Caco-2 (cell line): ENCODE measurements around the gene RRAS. TPM values are rescaled to one million over a fixed set of nuclear protein-coding genes. Genes with fewer than 3 reads are reported as not detected.

Experiments
- BruUV-seq: library from RNA; stranded (reverse); fragments of 400-500 nt; replicated peaks from 2 replicates; lab custom pipeline; 2021; lab: Mats Ljungman, UMichigan
- CTCF ChIA-PET: fragments of 300-600 bp; sonication (Branson Sonifier 250); formaldehyde crosslinking; loops from one replicate; lab custom pipeline; 2022; ENCODE audit warnings: antibody characterized with exemption; lab: Charles Lee
- POLR2A ChIA-PET: fragments of 300-600 bp; sonication (Branson Sonifier 250); formaldehyde crosslinking; loops from one replicate; lab custom pipeline; 2022; ENCODE audit warnings: antibody characterized with exemption; lab: Charles Lee
- DNase-seq, 2 experiments: peaks; one replicate each; pipeline versions ENCODE4 v3.0.0 to v3.0.0-alpha.2; 2020 to 2022
- H3K27me3 ChIP-seq: replicated peaks from 2 replicates; pipeline ENCODE4 v1.6.0; 2011; ENCODE audit warnings: low read length; ENCODE audit not compliant: control insufficient read depth, insufficient read depth
- H3K36me3 ChIP-seq: 2 replicates; pipeline ENCODE4 v1.5.1; 2011; ENCODE audit warnings: low read length; ENCODE audit not compliant: control insufficient read depth, insufficient read depth
- H3K4me1 ChIP-seq: fragments of 250-450 bp; sonication (Bioruptor Pico); 2 replicates; pipeline ENCODE4 v1.5.1; 2020; ENCODE audit warnings: mild to moderate bottlenecking
- H3K4me3 ChIP-seq: 2 replicates; pipeline ENCODE4 v1.5.1; 2011; ENCODE audit warnings: low read depth, mild to moderate bottlenecking, control low read depth, low read length
- H3K9me3 ChIP-seq: fragments of 250-450 bp; sonication (Bioruptor Pico); 2 replicates; pipeline ENCODE4 v1.5.1; 2020; ENCODE audit warnings: mild to moderate bottlenecking, moderate library complexity
- H3K27ac Mint-ChIP-seq: one replicate; pipeline ENCODE4 v1.8.0; 2022; ENCODE audit warnings: mixed read lengths; ENCODE audit not compliant: unreplicated experiment
- H3K27me3 Mint-ChIP-seq: one replicate; pipeline ENCODE4 v1.8.0; 2022; ENCODE audit warnings: mixed read lengths; ENCODE audit not compliant: insufficient read depth, unreplicated experiment
- H3K36me3 Mint-ChIP-seq: one replicate; pipeline ENCODE4 v1.8.0; 2022; ENCODE audit warnings: mild to moderate bottlenecking, mixed read lengths; ENCODE audit not compliant: insufficient read depth, unreplicated experiment
- H3K4me1 Mint-ChIP-seq: one replicate; pipeline ENCODE4 v1.8.0; 2022; ENCODE audit warnings: low read depth, mixed read lengths; ENCODE audit not compliant: unreplicated experiment
- H3K4me3 Mint-ChIP-seq: one replicate; pipeline ENCODE4 v1.8.0; 2022; ENCODE audit warnings: mild to moderate bottlenecking, moderate library complexity, mixed read lengths; ENCODE audit not compliant: unreplicated experiment
- H3K9me3 Mint-ChIP-seq: one replicate; pipeline ENCODE4 v1.8.0; 2022; ENCODE audit warnings: mixed read lengths; ENCODE audit not compliant: unreplicated experiment
- CTCF ChIP-seq, 2 experiments: fragments of 200-600 bp in 1 of 2; IDR thresholded peaks; 1 replicate in 1 of 2; 2 replicates in 1 of 2; pipeline versions ENCODE4 v1.5.1 to v1.8.0; 2011 to 2022; ENCODE audit warnings: antibody characterized with exemption in 1 of 2, control low read depth in 1 of 2, inconsistent platforms in 1 of 2, low read depth in 1 of 2, low read length in 1 of 2, mild to moderate bottlenecking in 1 of 2, moderate library complexity in 1 of 2; ENCODE audit not compliant: insufficient read depth in 1 of 2, severe bottlenecking in 1 of 2, unreplicated experiment in 1 of 2
- intact Hi-C: fragments of 100-400 bp; cut with micrococcal nuclease; formaldehyde crosslinking; loops from one replicate; pipeline ENCODE4 v1.10.0; 2022; ENCODE audit not compliant: unreplicated experiment
- total RNA-seq: library from RNA; stranded (reverse); gene quantifications from 2 replicates; pipeline ENCODE4 v1.2.3, GENCODE V29; 2022

Gene RRAS
- total RNA-seq, 1 experiment from 2014 or later = 10.6 TPM

GRCh38 chr19:49596407-49596806, 43.5 kb downstream of the RRAS start:
- peaks cover 65% of the 10 kb centered on the region for H3K36me3 Mint-ChIP-seq
- H3K27me3 ChIP-seq = no peaks in the 10 kb centered on the region
- no peak overlapping the region for H3K4me3 Mint-ChIP-seq
- BruUV-seq = no TSS peak
- H3K27me3 Mint-ChIP-seq = no peaks in the 10 kb centered on the region
- no peak for DNase-seq
- H3K36me3 ChIP-seq = peaks cover 3% of the 10 kb centered on the region
- H3K4me1 ChIP-seq = peaks cover 10% of the 10 kb centered on the region
- intact Hi-C loops = no loop called here
- no peak for TF ChIP-seq CTCF (IDR thresholded peaks at IDR 0.05; ENCODE audit: insufficient read depth in 1 of 2, low read depth in 1 of 2, low read length in 1 of 2, severe bottlenecking in 1 of 2, unreplicated experiment in 1 of 2)
- POLR2A ChIA-PET = interaction anchor here (0.6 kb wide), 1 partner anchor 170 kb away, joined by 4 read pairs; the partner anchor contains the start of gene AP2A1
- no peaks in the 10 kb centered on the region for H3K9me3 ChIP-seq
- H3K4me3 ChIP-seq = no peak overlapping the region
- H3K27ac Mint-ChIP-seq = no peak overlapping the region
- CTCF ChIA-PET = no interaction called here
- peaks cover 23% of the 10 kb centered on the region for H3K4me1 Mint-ChIP-seq
- H3K9me3 Mint-ChIP-seq = no peaks in the 10 kb centered on the region

- no peak for DNase-seq
- no peaks in the 10 kb centered on the region for H3K27me3 Mint-ChIP-seq
- Histone ChIP-seq H3K9me3 (no peaks in the 10 kb centered on the region), H3K36me3 (peaks cover 3% of the 10 kb centered on the region), H3K4me3 (no peak overlapping the region), H3K27me3 (no peaks in the 10 kb centered on the region), H3K4me1 (peaks cover 10% of the 10 kb centered on the region)
- TF ChIP-seq CTCF (IDR thresholded peaks at IDR 0.05; ENCODE audit: insufficient read depth in 1 of 2, low read depth in 1 of 2, low read length in 1 of 2, severe bottlenecking in 1 of 2, unreplicated experiment in 1 of 2) = no peak
- BruUV-seq = no TSS peak
- H3K27ac Mint-ChIP-seq = no peak overlapping the region
- H3K4me3 Mint-ChIP-seq = no peak overlapping the region
- ChIA-PET POLR2A (interaction anchor here (0.6 kb wide), 2 partner anchors 44 to 171 kb away, joined by 4 to 10 read pairs; partner anchors contain the start of genes AP2A1 and RRAS), CTCF (no interaction called here)
- H3K4me1 Mint-ChIP-seq = peaks cover 23% of the 10 kb centered on the region
- H3K36me3 Mint-ChIP-seq = peaks cover 61% of the 10 kb centered on the region
- intact Hi-C loops = no loop called here
- H3K9me3 Mint-ChIP-seq = no peaks in the 10 kb centered on the region
Observed at GRCh38 chr19:49595819-49596404, 44.0 kb downstream of the RRAS start.

GRCh38 chr19:49594993-49595818, 44.7 kb downstream of the RRAS start:
- POLR2A ChIA-PET = interaction anchor here (0.6 kb wide), 2 partner anchors 45 kb away, joined by 4 to 10 read pairs; partner anchors contain the start of gene RRAS
- H3K9me3 ChIP-seq = no peaks in the 10 kb centered on the region
- CTCF ChIA-PET = interaction anchor here (0.6 kb wide), 1 partner anchor 961 kb away, joined by 3 read pairs; no protein-coding TSS in a partner anchor
- Mint-ChIP-seq H3K27ac (no peak overlapping the region), H3K4me3 (no peak overlapping the region), H3K9me3 (no peaks in the 10 kb centered on the region), H3K36me3 (peaks cover 58% of the 10 kb centered on the region), H3K27me3 (no peaks in the 10 kb centered on the region), H3K4me1 (peaks cover 23% of the 10 kb centered on the region)
- intact Hi-C loops = no loop called here
- peaks cover 10% of the 10 kb centered on the region for H3K4me1 ChIP-seq
- no peak for TF ChIP-seq CTCF (IDR thresholded peaks at IDR 0.05; ENCODE audit: insufficient read depth in 1 of 2, low read depth in 1 of 2, low read length in 1 of 2, severe bottlenecking in 1 of 2, unreplicated experiment in 1 of 2)
- H3K4me3 ChIP-seq = no peak overlapping the region
- no peaks in the 10 kb centered on the region for H3K27me3 ChIP-seq
- peaks cover 3% of the 10 kb centered on the region for H3K36me3 ChIP-seq
- DNase-seq = no peak
- BruUV-seq = no TSS peak
